Measurements from ENCODE around the gene RRAS2. TPM values are rescaled to one million over a fixed set of nuclear protein-coding genes. Genes with fewer than 3 reads are reported as not detected.
A peak's percentile ranks its signal among the peaks of the same experiment; 100 is the strongest.
"Not testable (repeated sequence)": the region's sequence is repeated elsewhere in the genome, so short reads cannot be mapped to it uniquely, and the experiment has no call there.

Gene RRAS2
- 97.9 TPM for polyA plus RNA-seq (2013, experiment 1 of 2; ENCODE audit: insufficient read length)
- polyA plus RNA-seq (2013, experiment 2 of 2; ENCODE audit: insufficient read length), result 103 TPM

DNA sequence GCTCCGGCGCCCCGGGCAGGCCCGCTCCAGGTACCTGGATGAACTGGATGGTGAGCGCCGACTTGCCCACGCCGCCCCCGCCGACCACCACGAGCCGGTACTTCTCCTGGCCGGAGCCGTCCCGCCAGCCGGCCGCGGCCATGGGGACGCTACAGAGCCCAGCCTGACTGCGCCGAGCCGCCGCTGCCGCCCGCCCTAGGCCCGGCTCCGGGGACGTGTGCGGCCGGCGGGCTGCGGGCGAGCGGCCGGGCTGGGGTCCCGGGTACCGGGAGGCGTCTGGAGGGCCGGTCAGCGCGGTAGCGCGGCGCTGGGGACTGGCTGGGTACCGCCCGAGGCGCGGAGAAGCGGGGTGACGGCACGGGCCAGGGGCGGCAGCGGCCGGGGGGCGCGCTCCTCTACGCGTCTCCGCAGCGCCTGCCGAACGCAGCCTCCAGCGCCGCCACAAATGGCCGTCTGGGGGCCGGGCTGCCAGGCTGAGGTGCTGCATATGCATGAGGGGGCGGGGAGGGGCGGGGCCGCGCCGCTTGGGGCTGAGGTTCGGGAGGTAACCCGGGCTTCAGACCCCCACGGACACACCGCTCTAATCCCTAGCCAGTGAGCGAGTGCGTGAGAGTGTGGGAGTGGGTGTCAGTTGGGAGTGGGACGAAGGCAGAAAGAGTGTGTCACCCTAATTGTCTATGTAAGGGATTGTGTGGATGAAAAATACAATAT lies at the start of gene RRAS2:
TSS of gene RRAS2 (minus strand) at position 455 of the 711 bp plus-strand sequence. CDS start at position 142, 313 bp downstream.
- DNase-seq, result peak; percentile 81

DNA sequence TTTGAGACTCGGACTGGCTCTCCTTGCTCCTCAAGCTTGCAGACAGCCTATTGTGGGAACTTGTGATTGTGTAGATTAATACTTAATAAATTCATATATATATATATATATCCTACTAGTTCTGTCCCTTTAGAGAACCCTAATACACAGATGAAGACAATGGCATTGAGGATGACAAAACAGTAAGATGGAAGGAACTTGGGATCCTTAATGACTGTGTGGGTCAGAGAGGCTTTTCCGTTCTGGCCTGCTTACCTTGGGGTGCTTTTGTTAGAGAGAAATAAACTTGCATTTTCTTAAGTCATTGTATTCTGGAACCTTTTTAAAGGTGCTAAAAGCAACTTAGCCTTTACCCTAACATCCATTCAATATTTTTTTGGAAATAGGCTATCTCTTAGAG lies 49.6 kb upstream of the RRAS2 start:
- no peak for DNase-seq

DNA sequence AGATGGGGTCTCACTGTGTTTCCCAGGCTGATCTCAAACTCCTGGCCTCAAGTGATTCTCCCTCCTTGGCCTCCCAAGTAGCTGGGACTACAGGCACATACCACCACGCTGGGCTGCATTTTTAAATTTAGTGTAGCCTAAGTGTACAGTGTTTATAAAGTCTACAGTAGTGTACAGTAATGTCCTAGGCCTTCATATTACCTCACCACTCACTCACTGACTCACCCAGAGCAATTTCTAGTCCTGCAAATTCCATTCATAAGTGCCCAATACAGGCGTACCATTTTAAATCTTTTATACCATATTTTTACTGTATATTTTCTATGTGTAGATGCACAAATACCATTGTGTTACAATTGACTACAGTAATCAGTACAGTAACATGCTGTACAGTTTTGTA lies 47.1 kb upstream of the RRAS2 start:
- peak; percentile 61 for DNase-seq

DNA sequence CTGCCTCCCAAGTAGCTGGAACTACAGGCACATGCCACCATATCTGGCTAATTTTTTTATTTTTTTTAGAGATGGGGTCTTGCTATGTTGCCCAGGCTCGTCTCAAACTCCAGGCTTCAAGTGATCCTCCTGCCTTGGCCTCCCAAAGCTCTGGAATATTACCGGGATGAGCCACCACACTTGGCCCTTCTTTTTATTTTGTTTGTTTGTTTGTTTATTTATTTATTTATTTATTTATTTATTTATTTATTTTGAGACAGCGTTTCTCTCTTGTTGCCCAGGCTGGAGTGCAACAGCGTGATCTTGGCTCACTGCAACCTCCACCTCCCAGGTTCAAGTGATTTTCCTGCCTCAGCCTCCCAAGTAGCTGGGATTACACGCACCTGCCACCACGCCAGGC lies 44.5 kb upstream of the RRAS2 start:
- not testable (repeated sequence) for DNase-seq

DNA sequence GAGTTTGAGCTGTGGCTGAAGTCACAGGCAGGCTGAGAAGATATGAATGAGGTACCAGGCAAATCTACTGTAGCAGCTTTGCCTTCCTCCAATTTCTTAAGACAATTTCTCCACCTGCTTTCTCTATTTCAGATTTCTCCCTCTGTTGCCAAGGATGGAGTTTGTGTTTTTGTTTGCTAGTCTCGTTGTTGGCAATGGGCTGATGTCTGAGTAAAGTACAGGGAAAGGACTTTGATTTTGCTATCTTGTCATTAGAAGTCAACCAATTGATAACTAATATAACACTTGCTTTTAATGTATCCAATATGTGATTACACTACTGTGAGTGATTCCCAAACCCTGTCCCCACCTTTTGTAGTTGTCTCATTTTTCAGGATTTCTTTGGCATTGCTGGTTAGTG lies 40.1 kb upstream of the RRAS2 start:
- no peak for DNase-seq

DNA sequence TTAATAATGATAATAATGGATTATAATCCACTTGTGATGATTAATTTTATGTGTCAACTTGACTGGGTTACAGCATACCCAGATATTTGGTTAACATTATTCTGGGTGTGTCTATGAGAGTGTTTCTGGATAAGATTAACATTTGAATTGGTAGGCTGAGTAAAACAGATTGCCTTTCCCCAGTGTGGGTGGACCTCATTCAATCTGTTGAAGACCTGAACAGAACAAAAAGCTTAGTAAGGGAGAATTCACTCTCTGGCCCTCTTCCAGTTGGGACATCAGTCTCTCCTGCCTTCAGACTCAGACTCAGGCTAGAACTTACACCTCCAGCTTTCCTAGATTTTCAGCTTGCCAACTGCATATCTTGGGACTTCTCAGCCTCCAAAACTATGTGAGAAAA lies 37.3 kb upstream of the RRAS2 start:
- no peak for DNase-seq

DNA sequence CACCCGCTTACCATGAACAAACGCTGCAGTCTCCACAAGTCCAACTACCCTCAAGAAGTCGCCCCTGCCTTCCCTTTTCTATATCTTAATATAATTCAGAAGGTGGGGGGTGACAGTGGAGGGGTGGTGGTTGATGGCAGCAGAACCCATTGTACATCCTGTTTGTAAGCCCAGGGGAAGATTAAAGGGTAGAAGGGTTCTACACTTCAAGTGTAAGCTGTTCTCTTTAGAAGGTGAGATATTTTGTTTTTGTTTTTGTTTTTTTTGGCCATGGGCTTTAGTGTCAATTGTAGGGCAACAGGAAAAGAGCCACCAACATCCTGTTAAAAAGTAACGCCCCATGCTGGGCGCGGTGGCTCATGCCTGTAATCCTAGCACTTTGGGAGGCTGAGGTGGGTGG lies 34.9 kb upstream of the RRAS2 start:
- DNase-seq, result no peak

DNA sequence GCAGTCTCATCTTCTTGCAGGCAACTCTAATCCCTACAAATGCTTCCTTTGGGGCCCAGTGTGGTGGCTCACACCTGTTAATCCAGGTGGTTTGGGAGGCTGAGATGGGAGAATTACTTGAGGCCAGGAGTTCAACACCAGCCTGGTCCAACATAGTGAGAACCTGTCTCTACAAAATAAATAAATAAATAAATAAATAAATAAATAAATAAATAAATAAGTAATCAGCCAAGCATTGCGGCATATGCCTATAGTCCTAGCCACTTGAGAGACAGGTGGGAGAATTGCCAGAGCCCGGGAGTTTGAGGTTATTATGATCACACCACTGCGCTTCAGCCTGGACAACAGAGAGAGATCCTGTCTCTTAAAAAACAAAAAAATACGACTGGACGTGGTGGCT lies 34.1 kb upstream of the RRAS2 start:
- no peak for DNase-seq

DNA sequence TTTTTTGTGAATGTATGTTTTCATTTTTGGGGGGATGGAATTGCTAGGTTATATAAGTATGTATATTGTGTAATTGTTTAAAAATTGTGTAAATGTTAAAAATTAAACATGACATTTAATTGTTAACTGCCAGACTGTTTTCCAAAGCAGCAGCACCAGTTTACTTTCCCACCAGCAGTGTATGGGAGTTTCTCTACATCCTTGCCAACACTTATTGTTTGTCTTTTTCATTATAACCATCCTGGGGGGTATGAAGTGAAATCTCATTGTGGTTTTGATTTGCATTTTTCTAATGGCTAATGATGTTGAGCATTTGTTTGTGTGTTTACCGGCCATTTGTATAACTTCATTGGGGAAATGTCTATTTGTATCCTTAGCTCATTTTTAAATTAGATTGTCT lies 31.7 kb upstream of the RRAS2 start:
- DNase-seq, result peak; percentile 44

DNA sequence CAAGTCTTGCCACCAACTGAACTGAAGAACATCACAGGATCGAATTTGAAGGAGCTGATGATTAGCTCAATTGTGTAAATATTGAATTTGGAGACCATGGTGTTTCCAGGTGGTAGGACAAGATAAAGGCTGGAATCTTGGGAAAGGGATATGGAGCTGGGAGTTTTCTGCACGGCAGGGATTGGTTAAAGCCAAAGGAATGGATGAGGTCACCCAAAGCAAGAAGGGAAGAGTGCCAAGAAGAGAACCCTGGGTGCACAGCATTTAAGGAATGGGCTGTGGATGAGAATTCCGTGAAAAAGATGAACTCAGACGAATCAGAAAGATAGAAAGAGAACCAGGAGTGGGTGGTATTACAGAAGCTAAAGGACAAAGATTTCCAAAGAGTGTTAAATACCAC lies 29.4 kb upstream of the RRAS2 start:
- DNase-seq, result peak; percentile 74

DNA sequence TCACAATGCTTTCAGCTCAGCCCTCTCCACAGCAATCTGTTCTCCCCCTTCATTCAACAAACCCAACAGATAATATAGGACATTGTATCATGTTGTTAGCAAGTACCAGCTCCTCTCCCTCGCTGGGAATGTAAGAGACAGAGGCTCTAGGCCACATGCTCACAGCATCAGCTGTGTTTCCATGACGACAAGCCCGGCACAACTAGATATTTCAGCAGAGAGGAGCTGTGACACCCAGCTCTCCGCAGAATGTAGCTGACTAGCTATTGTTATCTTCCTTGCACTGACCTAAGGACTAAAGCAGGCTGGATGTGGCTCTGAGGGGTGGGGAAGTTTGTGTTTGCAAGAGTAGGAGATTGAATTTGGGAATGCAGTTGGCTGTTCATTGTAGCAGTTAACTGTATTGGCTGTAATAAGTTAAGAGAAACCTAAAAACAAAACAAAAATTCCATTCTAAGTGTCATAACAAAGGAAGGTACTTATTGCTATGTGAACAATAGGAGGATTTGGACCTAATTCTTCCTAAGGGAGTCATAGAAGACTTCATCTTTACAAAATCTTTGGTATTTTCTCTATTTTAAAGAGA lies 28.0 kb upstream of the RRAS2 start:
- DNase-seq, result peak; percentile 88

DNA sequence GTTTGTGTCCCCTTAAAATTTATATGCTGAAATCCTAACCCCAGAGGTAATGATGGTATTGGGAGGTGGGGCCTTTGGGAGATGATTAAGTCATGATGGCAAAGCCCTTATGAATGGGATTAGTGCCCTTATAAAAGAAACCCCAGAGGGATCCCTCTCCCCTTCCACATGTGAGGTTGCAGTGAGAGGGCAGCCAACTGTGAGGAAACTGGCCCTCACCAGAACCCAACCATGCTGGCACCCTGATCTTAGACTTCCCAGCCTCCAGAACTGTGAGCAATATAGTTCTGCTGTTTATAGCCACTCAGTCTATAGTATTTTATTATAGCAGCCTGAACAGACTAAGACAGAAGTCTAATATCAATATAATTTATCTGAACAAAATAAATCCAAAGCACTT lies 27.1 kb upstream of the RRAS2 start:
- DNase-seq, result no peak

DNA sequence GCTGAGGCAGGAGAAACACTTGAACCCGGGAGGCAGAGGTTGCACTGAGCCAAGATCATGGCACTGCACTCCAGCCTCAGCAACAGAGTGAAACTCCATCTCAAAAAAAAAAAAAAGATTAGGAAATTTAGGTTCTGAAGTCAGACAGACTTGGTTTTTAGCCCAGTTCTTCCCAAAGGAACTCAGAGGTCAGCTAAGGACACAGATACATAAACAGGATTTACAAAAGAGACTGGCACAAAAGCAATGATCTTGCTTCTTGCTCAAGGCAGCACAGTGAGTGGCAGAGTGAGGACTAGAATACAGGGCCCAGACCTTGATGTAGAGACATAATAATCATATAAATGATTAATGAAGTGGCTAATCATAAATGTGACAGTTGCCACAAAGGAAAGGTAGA lies 25.4 kb upstream of the RRAS2 start:
- DNase-seq, result peak; percentile 63

DNA sequence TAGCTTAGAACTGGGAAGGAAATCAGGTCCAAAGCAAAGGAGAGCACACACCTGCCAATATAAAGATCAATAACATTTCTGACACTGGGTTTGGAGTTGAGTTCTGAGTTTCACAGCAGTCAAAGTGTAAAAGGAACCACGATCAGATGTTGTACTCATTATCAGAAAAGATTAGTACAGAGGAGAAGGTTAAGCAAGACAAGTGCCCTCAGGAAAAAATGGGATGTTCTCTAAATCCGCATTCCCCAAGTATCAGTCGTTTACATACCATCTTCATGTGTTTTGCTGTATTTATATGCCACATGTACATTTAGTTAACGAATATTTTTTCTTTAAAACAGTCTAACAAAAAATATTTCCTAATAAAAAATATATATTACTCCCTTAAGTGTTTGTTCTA lies 23.0 kb upstream of the RRAS2 start:
- no peak for DNase-seq

DNA sequence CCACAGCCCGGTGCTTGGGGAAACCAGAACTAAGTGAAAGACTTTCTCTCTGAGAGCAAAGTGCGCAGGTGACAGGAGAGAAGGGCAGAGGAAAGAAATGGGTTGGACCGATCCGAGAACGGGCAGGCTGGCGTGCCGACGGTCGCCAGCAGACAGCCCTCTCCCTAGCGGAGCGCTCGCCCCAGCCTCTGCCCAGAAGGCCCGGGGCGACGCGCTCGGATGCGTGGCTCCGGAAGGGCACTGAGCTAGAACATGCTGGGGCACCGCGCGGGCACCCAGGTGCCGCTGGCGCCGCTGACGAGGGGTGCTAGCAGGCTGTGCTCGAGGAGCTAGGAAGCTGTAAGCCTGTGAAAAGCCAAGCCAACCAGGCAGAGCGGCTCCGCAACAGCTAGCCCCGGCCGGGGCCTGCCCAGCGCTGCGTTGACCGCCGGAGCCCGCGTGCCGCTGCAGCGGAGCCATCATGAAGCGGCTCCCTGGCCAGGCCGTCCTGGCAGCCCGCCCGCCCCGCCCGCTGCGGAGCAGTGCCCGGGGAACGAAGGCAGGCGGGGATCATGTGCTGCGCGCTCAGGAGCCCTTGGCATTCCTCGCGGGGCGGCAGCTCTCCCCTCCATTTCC lies 22.1 kb upstream of the RRAS2 start:
- peak; percentile 61 for DNase-seq

DNA sequence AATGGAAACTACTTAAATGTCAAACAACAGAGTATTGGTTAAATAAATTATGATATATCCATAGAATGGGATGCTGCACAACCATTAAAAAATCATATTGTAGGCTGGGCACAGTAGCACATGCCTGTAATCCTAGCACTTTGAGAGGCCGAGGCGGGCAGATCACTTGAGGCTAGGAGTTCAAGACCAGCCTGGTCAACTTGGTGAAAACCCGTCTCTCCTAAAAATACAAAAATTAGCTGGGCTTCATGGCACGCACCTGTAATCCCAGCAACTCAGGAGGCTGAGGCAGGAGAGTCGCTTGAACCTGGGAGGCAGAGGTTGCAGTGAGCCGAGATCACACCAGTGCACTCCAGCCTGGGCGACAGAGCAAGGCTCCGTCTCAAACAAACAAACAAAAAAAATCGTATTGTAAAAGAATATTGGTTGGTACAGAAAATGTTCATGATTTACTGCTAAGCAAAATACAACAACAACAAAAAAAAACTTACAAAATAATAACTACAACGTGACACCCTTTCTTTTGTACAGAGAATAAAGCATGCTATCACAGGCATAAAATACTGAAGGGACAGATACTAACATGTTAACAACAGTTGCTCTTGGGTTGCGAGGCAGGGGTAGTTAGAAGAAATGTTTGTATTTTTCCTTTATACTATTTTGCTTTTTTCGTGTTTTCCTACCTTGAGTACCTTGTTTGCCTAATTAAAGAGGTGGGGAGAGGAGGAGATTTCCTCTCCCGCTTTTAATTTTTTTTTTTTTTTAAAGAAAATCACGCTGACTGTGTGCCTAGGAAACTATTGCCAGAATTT lies 21.3 kb upstream of the RRAS2 start:
- no peak for DNase-seq

DNA sequence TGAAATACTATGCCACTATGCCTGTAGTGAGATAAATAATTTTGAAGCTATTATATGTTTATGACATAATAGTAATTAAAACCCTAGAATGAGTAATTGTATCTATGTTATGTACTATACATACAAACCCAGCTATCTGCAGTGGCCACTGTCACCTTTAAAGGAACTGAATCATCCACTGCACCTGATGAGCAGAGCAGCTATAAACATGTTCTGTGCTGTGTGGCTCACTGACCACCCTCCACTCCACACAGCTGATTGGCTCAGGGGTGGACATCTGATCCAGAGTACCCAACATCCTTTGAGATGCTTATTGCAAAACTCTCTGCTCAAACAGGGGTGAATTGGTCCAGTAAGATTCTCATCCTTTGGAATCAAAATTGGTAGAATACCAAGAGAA lies 19.2 kb upstream of the RRAS2 start:
- DNase-seq, result no peak

DNA sequence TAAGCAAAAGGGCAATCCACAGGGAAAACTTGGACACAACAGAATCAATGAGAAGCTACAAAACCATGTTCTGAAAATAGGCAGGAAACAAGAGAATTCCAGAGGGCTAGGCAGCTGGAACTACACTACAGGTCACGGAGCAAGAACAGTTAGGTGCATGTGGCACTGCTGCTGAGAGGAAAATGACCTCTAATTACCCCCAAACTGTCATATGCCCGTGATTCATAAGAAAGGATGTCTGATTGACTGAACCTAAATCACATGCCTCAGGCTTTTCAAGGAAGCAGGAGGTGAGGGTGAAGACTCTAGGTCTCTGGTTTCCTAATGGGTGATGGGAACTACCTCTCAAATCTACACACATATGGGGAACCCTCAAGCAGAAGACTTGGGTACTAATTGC lies 17.9 kb upstream of the RRAS2 start:
- DNase-seq, result peak; percentile 14

DNA sequence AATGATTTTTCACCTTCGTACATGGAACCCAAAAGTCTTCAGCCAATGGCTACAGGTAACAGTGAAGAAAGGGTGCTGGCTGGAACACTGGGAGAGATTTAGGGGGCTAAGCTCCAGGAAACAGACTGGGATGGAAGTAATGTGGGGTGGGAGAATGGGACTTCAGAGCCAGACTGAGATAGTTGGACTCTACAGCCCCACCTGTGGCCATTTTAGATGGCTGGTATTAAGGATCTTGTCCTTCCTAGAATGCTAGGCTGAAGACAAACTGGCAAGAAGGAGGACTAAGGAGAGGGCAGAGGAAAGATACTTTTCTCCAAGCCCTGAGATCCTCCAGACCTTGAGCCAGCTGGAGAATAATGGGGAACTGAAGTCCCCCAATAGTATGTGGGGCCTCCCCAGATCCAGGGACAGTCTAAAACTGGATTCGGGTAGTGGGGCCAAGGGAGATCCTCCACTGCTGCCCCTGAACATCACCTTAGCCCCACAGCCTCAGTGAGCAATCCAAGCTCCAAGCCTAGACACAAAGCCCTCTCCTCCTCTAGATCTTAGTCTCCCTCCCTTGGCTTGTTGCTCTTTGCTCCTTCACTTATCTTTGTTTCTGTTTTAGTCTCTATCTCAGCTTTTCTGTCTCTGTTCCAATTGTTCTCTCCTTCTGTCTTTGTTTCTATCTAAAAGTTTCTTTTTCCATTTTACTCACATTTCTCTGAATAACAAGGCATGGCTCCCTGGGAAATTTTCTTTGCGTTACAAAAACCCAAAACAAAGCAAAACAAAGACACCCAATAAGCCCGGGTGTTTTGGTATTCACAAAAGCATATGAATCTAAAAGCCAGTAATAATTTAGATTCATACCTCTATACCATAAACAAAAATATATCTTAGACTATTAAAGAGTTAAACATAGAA lies 16.2 kb upstream of the RRAS2 start:
- DNase-seq, result no peak

DNA sequence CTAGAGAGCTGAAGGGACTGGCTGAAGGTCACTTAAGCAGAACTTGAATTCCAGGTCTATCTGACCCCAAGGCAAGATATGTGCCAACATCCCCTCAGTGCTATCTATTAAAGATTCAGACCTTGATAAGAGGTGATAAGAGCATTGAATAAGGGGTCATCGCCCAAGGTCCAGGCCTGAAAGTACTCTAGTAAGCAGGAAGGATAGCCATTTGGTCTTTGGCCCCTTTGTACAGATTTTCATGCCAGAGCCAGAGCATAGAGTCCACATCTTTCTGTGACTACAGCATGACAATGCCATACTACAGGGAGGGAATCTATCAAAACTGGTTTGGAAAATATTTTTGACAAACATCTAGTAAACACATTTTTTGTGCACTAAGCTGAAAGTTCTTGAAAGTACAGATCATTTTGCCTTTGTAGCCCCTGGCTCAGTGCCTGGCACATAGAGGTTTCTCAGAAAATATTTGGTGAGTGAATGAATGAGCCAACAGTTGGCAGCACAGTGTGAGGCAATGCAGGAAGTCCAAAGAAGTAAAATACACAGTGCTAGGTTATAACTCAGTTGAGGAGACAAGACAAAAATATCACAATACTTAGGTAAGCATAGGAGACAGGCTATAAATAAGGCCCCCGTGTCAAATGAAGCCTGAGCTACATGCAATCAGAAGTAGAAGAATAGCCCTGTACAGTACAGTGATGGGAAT lies 15.1 kb upstream of the RRAS2 start:
- DNase-seq, result peak; percentile 71

DNA sequence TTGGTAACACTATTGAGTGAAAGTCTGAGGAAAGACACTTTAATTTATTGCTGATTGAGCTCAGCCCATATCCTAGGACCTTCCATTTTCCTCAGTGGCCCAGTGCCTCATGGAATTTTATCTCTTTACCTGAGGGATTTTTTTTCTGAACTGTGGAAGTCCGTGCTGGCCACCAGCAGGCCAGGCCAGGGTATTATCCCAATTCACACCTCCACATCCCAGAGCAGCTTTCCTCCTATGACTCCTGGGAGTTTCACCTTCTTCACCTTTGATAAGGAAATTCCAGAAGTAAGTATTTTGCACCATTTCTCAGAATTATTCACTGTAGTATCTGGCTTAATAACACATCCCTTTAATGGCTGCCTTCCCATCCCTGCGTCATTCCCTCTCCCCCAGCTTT lies 13.0 kb upstream of the RRAS2 start:
- DNase-seq, result no peak

Data from fibroblast of skin of scalp (primary cell).